HepG2 (cell line): Measurements from ENCODE around the gene TANGO6. TPM values are rescaled to one million over a fixed set of nuclear protein-coding genes. Genes with fewer than 3 reads are reported as not detected.

Experiments used
- ATAC-seq: fragments of 200-7000 bp; cut with Tn5 transposase; 3 replicates; pipeline ENCODE4 v1.9.1; 2020; ENCODE audit warnings: mild to moderate bottlenecking, moderate library complexity
- BruUV-seq: library from RNA; stranded (reverse); fragments of 400-500 nt; replicated peaks from 2 replicates; lab custom pipeline; 2021; lab: Mats Ljungman, UMichigan
- CTCF ChIA-PET: fragments of 300-600 bp; formaldehyde crosslinking; extraction: SDS; loops from one replicate; lab custom pipeline; 2021; ENCODE audit warnings: low total read pairs, inconsistent platforms, low intra/inter-chr PET ratio; lab: Yijun Ruan, JAX
- POLR2A ChIA-PET: fragments of 350-600 bp; sonication (Branson Sonifier 250); formaldehyde crosslinking; loops from one replicate; lab custom pipeline; 2020; ENCODE audit warnings: antibody characterized with exemption, inconsistent platforms; lab: Yijun Ruan, JAX
- DNase-seq: peaks from one replicate; pipeline ENCODE4 v3.0.0-alpha.2; 2015; ENCODE audit warnings: low spot score
- FAIRE-seq: peaks from 3 replicates; lab custom pipeline; 2011; peaks lifted over from hg19 to GRCh38; lab: Jason Lieb, UNC
- H2AFZ ChIP-seq: one replicate; pipeline ENCODE4 v1.6.1; 2011; ENCODE audit warnings: low read length, inconsistent platforms
- H3K27ac ChIP-seq: fragments of 300-600 bp; 3 replicates; pipeline ENCODE4 v1.8.0; 2011; ENCODE audit warnings: mixed run types, mild to moderate bottlenecking, mixed read lengths, low read length, inconsistent platforms; ENCODE audit not compliant: insufficient read depth; ENCODE audit errors: extremely low read length
- H3K27me3 ChIP-seq, 2 experiments: fragments of 200-600 bp in 1 of 2; 2 replicates in 1 of 2; 3 replicates in 1 of 2; pipeline versions ENCODE4 v1.6.0 to v1.8.0; 2011; ENCODE audit warnings: low read length in 2 of 2, mild to moderate bottlenecking in 2 of 2, moderate library complexity in 2 of 2, inconsistent platforms in 1 of 2; ENCODE audit not compliant: insufficient read depth in 2 of 2, control insufficient read depth in 1 of 2
- H3K36me3 ChIP-seq, 2 experiments: fragments of 200-600 bp in 1 of 2; replicated peaks in 1 of 2; 2 replicates in 1 of 2; 3 replicates in 1 of 2; pipeline versions ENCODE4 v1.5.1 to v1.8.0; 2011; ENCODE audit warnings: low read length in 2 of 2, inconsistent platforms in 1 of 2; ENCODE audit not compliant: insufficient read depth in 2 of 2, control insufficient read depth in 1 of 2
- H3K4me1 ChIP-seq: 2 replicates; pipeline ENCODE4 v1.5.1; 2012; ENCODE audit warnings: low read length, inconsistent platforms; ENCODE audit not compliant: insufficient read depth
- H3K4me2 ChIP-seq: 2 replicates; pipeline ENCODE4 v1.6.0; 2011; ENCODE audit warnings: low read depth, low read length, inconsistent platforms
- H3K4me3 ChIP-seq, 3 experiments: fragments of 200-600 bp in 1 of 3; sonication (generic), shearing (Covaris generic) in 1 of 3; replicated peaks in 1 of 3; 2 replicates each; pipeline ENCODE4 v1.5.1; 2011 to 2016; ENCODE audit warnings: low read length in 3 of 3, inconsistent platforms in 2 of 3, low read depth in 2 of 3, mild to moderate bottlenecking in 2 of 3, control low read depth in 1 of 3, mixed read lengths in 1 of 3; ENCODE audit not compliant: insufficient read depth in 1 of 3
- H3K79me2 ChIP-seq: one replicate; pipeline ENCODE4 v1.6.1; 2011; ENCODE audit warnings: low read length, inconsistent platforms; ENCODE audit not compliant: insufficient read depth
- H3K9ac ChIP-seq: 2 replicates; pipeline ENCODE4 v1.6.0; 2011; ENCODE audit warnings: mild to moderate bottlenecking, low read depth, low read length, inconsistent platforms; ENCODE audit not compliant: insufficient read depth
- H3K9me3 ChIP-seq: 2 replicates; pipeline ENCODE4 v1.5.1; 2012; ENCODE audit warnings: mild to moderate bottlenecking, low read length
- H4K20me1 ChIP-seq: 2 replicates; pipeline ENCODE4 v1.6.0; 2011; ENCODE audit warnings: inconsistent platforms, mild to moderate bottlenecking, low read length, moderate library complexity; ENCODE audit not compliant: insufficient read depth
- ATM ChIP-seq: fragments of 450-650 bp; IDR thresholded peaks from 2 replicates; pipeline ENCODE4 v1.7.1; 2017; ENCODE audit warnings: mild to moderate bottlenecking, borderline replicate concordance
- BRD4 ChIP-seq: sonication (generic); formaldehyde crosslinking; IDR thresholded peaks from 2 replicates; pipeline ENCODE4 v1.4.0; 2020; ENCODE audit warnings: missing genetic modification reagents
- HNF4A ChIP-seq: sonication (generic); formaldehyde crosslinking; IDR thresholded peaks from 2 replicates; pipeline ENCODE4 v1.4.0; 2020; ENCODE audit warnings: missing genetic modification reagents
- HOXA5 ChIP-seq: sonication (generic); formaldehyde crosslinking; IDR thresholded peaks from 2 replicates; pipeline ENCODE4 v1.4.0; 2020; ENCODE audit warnings: missing genetic modification reagents
- KDM2A ChIP-seq: sonication (generic); formaldehyde crosslinking; IDR thresholded peaks from 2 replicates; pipeline ENCODE4 v1.4.0; 2020; ENCODE audit warnings: low read depth, missing genetic modification reagents, borderline replicate concordance
- KLF16 ChIP-seq, 2 experiments: sonication (generic) in 1 of 2; formaldehyde crosslinking in 1 of 2; IDR thresholded peaks; 2 replicates each; pipeline versions ENCODE4 v1.6.1 to v1.8.0; 2016 to 2023; ENCODE audit warnings: missing genetic modification reagents in 2 of 2, missing compliant biosample characterization in 1 of 2
- MEIS2 ChIP-seq: sonication (generic); formaldehyde crosslinking; IDR thresholded peaks from 2 replicates; pipeline ENCODE4 v1.9.0; 2021; ENCODE audit warnings: mild to moderate bottlenecking, missing genetic modification reagents
- MTF2 ChIP-seq: sonication (generic); formaldehyde crosslinking; IDR thresholded peaks from 2 replicates; pipeline ENCODE4 v1.5.0; 2020; ENCODE audit warnings: missing genetic modification reagents, borderline replicate concordance
- NFKBIZ ChIP-seq: IDR thresholded peaks from 2 replicates; pipeline ENCODE4 v1.6.1; 2018; ENCODE audit warnings: missing genetic modification reagents, missing compliant biosample characterization
- NKX3-1 ChIP-seq: sonication (generic); formaldehyde crosslinking; IDR thresholded peaks from 2 replicates; pipeline ENCODE4 v1.5.0; 2020; ENCODE audit warnings: missing genetic modification reagents
- RAD51 ChIP-seq: fragments of 450-650 bp; IDR thresholded peaks from 2 replicates; pipeline ENCODE4 v1.6.1; 2016; ENCODE audit warnings: borderline replicate concordance
- TFE3 ChIP-seq: IDR thresholded peaks from 2 replicates; pipeline ENCODE4 v1.6.1; 2016
- THYN1 ChIP-seq: sonication (generic); formaldehyde crosslinking; IDR thresholded peaks from 2 replicates; pipeline ENCODE4 v1.8.1; 2023; ENCODE audit warnings: low read depth, mild to moderate bottlenecking, moderate library complexity, missing genetic modification reagents, borderline replicate concordance
- ZBTB1 ChIP-seq: sonication (generic); formaldehyde crosslinking; IDR thresholded peaks from 2 replicates; pipeline ENCODE4 v1.4.0; 2020; ENCODE audit warnings: missing genetic modification reagents, borderline replicate concordance
- ZFP36L1 ChIP-seq: sonication (generic); formaldehyde crosslinking; IDR thresholded peaks from 2 replicates; pipeline ENCODE4 v1.8.0; 2022; ENCODE audit warnings: mild to moderate bottlenecking, missing genetic modification reagents, moderate library complexity
- ZFP62 ChIP-seq: sonication (generic); formaldehyde crosslinking; IDR thresholded peaks from 2 replicates; pipeline ENCODE4 v1.4.0; 2020; ENCODE audit warnings: missing genetic modification reagents
- ZMYM3 ChIP-seq: sonication (generic); formaldehyde crosslinking; IDR thresholded peaks from 2 replicates; pipeline ENCODE4 v1.5.1; 2020; ENCODE audit warnings: mild to moderate bottlenecking, missing genetic modification reagents
- ZNF317 ChIP-seq: sonication (generic); formaldehyde crosslinking; IDR thresholded peaks from 2 replicates; pipeline ENCODE4 v1.5.0; 2020; ENCODE audit warnings: mild to moderate bottlenecking, missing genetic modification reagents
- ZNF337 ChIP-seq: sonication (generic); formaldehyde crosslinking; IDR thresholded peaks from 2 replicates; pipeline ENCODE4 v1.5.1; 2020; ENCODE audit warnings: missing genetic modification reagents, low read depth, mild to moderate bottlenecking, borderline replicate concordance
- ZNF430 ChIP-seq: sonication (generic); formaldehyde crosslinking; IDR thresholded peaks from 2 replicates; pipeline ENCODE4 v1.9.0; 2021; ENCODE audit warnings: mild to moderate bottlenecking, missing genetic modification reagents
- ZNF670 ChIP-seq: sonication (generic); formaldehyde crosslinking; IDR thresholded peaks from 2 replicates; pipeline ENCODE4 v1.8.0; 2022; ENCODE audit warnings: mild to moderate bottlenecking, missing genetic modification reagents, borderline replicate concordance
- ZSCAN29 ChIP-seq: sonication (generic); formaldehyde crosslinking; conservative IDR thresholded peaks from 2 replicates; pipeline ENCODE4 v1.4.0; 2020; ENCODE audit warnings: mild to moderate bottlenecking, missing genetic modification reagents
- WGBS: methylation state at CpG from one replicate; pipeline ENCODE4 v1.1.6; 2017; ENCODE audit warnings: low lambda C conversion rate; 5-methylcytosine and 5-hydroxymethylcytosine counted together
- in situ Hi-C: cut with HindIII; loops from 2 replicates; pipeline ENCODE4 v1.10.0; 2017; ENCODE audit warnings: low pct_unique_long_range_greater_than_20kb; ENCODE audit not compliant: extremely low pct_ligation_motif_present
- intact Hi-C: fragments of 100-400 bp; cut with micrococcal nuclease; formaldehyde crosslinking; loops from one replicate; pipeline ENCODE4 v1.10.0; 2022; ENCODE audit not compliant: unreplicated experiment
- polyA plus RNA-seq, 8 experiments: library from polyadenylated mRNA; depleted of rRNA in 3 of 8; stranded (reverse) in 7 of 8; unstranded in 1 of 8; fragments of >200 nt; fragmentation: Illumina TruSeq in 4 of 8; extraction: Trizol in 4 of 8; gene quantifications; 2 replicates each; pipeline versions ENCODE4 v1.2.1 to v1.2.3, GENCODE V29; 2011 to 2016; ENCODE audit warnings: low read depth in 4 of 8, missing spikeins in 1 of 8, mixed read lengths in 1 of 8; ENCODE audit not compliant: insufficient read depth in 1 of 8
- total RNA-seq, 5 experiments: library from RNA; depleted of rRNA; stranded (reverse); fragments of >200 nt; fragmentation: Illumina TruSeq; extraction: Trizol; gene quantifications; 2 replicates each; pipeline ENCODE4 v1.2.3, GENCODE V29; 2016; ENCODE audit warnings: low read depth in 1 of 5
- TF ChIP-seq, protein P1 (sequence below): sonication (generic); formaldehyde crosslinking; IDR thresholded peaks from 2 replicates; pipeline ENCODE4 v1.4.0; 2020; ENCODE audit warnings: missing genetic modification reagents

The TANGO6 gene
- total and polyA plus RNA-seq, 2 of the 13 experiments (the other 11 are each of a cell fraction or from before 2014, with no cell fraction given) = 7.2 to 13.3 TPM

DNA sequence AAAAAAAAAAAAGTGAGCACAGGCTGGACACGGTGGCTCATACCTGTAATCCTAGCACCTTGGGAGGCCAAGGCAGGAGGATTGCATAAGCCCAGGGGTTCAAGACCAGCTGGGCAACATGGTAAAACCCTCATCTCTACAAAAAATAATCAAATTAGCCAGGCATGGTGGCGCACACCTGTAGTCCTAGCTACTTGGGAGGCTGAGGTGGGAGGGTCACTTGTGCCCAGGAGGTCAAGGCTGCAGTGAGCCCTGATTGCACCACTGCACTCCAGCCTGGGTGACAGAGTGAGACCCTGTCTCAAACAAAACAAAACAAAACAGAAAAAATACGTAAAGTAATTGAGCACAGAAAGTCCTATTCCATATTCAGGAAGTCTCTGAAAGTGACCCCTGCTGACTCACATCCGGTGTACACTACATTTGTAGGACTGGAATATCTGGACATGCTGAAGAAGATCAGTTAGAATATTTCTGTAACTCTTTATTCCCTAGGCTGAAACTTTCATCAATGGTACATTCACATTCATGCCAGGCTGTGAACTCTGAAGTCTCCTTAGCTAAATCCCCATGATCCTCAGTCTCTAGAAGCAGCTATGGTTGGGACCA is 196.1 kb downstream of the TANGO6 start:
- no peaks in the 10 kb centered on the region for H3K79me2 ChIP-seq
- peak overlapping the region; percentile 48; the same call in 1 of the 2 replicates for H3K9ac ChIP-seq
- no peaks in the 10 kb centered on the region for H3K9me3 ChIP-seq
- H2AFZ ChIP-seq = no peak overlapping the region
- H3K27ac ChIP-seq = peak overlapping the region; percentile 68
- intact Hi-C loops = loop anchor here (1.0 to 10.0 kb wide), 2 partner anchors 8 to 55 kb away; no protein-coding TSS in a partner anchor
- FAIRE-seq (no peak), DNase-seq (peak; percentile 72), ATAC-seq (peak; percentile 22)
- peaks cover 23% of the 10 kb centered on the region for H3K4me1 ChIP-seq
- H4K20me1 ChIP-seq = no peaks in the 10 kb centered on the region
- no peak overlapping the region; a peak in 1 of 6 replicates for H3K4me3 ChIP-seq
- WGBS = 56% methylated on average over 4 of the region's 4 CpGs
- in situ Hi-C loops = no loop called here
- ChIA-PET POLR2A (interaction anchor here (1.4 kb wide), 1 partner anchor 8 kb away, joined by 6 read pairs; no protein-coding TSS in a partner anchor), CTCF (no interaction called here)
- no TSS peak for BruUV-seq
- no peaks in the 10 kb centered on the region for H3K27me3 ChIP-seq
- 0 out of 5 replicates have a peak, but pooled peaks cover 0 to 3% of the 10 kb centered on the region in 2 experiments for H3K36me3 ChIP-seq
- peak overlapping the region; percentile 60 for H3K4me2 ChIP-seq
- TF ChIP-seq THYN1 (no peak), TFE3 (CRISPR knock-in tag) (no peak), ATM (no peak), KDM2A (CRISPR knock-in tag) (no peak), ZNF430 (no peak), HNF4A (CRISPR knock-in tag) (no peak; the same call in 1 of the 2 replicates), ZNF337 (CRISPR knock-in tag) (no peak), ZSCAN29 (CRISPR knock-in tag) (0 out of 2 replicates have a peak, but pooled peaks have one; percentile 5), ZFP62 (no peak), ZMYM3 (CRISPR knock-in tag) (peak; percentile 97), HOXA5 (no peak), MTF2 (no peak), MEIS2 (no peak), NKX3-1 (no peak), ZNF670 (CRISPR knock-in tag) (0 out of 2 replicates have a peak, but pooled peaks have one; percentile 27), RAD51 (no peak), ZBTB1 (CRISPR knock-in tag) (no peak), NFKBIZ (no peak), BRD4 (no peak), KLF16 (CRISPR knock-in tag; IDR thresholded peaks at IDR 0.05) (no peak), ZFP36L1 (CRISPR knock-in tag) (no peak), ZNF317 (CRISPR knock-in tag) (no peak)
- TF ChIP-seq, protein P1, sequence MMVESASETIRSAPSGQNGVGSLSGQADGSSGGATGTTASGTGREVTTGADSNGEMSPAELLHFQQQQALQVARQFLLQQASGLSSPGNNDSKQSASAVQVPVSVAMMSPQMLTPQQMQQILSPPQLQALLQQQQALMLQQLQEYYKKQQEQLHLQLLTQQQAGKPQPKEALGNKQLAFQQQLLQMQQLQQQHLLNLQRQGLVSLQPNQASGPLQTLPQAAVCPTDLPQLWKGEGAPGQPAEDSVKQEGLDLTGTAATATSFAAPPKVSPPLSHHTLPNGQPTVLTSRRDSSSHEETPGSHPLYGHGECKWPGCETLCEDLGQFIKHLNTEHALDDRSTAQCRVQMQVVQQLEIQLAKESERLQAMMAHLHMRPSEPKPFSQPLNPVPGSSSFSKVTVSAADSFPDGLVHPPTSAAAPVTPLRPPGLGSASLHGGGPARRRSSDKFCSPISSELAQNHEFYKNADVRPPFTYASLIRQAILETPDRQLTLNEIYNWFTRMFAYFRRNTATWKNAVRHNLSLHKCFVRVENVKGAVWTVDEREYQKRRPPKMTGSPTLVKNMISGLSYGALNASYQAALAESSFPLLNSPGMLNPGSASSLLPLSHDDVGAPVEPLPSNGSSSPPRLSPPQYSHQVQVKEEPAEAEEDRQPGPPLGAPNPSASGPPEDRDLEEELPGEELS (CRISPR knock-in tag) = peak; percentile 51; the same call in 1 of the 2 replicates
